ENCODE measurements around the gene FBXO39.
"Not testable (repeated sequence)": the region's sequence is repeated elsewhere in the genome, so short reads cannot be mapped to it uniquely, and the experiment has no call there.

The FBXO39 gene

DNA sequence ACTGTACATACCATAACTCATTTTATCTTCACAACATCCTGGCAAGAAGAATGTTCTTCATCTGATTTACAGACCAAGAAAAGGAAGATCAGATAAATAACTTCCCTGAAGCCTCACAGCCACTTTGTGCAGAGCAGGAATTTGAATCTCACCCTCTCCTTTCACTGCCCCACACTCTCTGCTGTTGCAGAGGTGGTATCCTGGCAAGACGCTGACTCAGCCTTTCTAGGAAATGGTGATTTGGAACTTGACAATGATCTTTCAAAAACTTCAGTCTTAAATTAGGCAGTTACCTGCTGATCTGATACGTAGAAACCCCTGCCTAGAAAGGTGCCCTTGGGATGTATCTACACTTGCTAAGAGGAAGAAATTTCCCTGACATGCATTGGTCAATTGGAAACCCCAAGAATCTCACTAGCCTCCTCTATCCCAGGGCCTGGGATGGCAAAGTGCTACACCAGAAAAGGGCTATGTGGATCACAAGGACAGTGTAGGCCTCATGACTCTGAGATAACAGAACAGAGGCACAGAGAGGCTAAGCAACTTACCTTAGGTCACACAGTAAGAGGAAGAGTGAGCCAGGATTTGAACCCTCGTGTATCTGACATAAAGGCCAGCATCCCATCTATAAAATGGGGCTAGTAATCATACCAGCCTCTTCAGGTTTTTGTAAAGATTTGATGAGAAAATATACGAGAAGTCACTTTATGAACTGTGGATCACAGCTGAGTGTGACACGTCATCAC lies 17.9 kb downstream of the FBXO39 start:
- DNase-seq: no peak

GRCh38 chr17:6796017-6796886 lies 20.2 kb downstream of the FBXO39 start:
- DNase-seq: no peak

DNA sequence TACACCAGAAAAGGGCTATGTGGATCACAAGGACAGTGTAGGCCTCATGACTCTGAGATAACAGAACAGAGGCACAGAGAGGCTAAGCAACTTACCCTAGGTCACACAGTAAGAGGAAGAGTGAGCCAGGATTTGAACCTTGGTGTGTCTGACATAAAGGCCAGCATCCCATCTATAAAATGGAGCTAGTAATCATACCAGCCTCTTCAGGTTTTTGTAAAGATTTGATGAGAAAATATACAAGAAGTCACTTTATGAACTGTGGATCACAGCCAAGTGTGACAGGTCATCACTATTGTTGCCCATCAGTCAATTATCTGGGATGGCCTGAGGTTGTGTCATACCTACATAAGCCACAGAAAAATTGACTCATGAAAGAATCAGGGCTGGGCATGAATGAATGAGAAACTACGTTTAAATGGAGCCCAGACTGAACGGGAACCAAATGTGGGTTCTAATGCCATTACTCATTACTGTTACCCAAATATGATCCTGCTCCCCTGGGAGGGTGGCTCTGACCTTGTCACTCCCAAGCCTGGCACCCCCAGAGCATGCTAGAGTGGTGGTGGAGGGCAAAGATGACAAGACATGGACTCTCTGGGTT lies 21.0 kb downstream of the FBXO39 start:
- peak; percentile 23 for DNase-seq

GRCh38 chr17:6797718-6798351 lies 21.8 kb downstream of the FBXO39 start:
- DNase-seq: no peak

DNA sequence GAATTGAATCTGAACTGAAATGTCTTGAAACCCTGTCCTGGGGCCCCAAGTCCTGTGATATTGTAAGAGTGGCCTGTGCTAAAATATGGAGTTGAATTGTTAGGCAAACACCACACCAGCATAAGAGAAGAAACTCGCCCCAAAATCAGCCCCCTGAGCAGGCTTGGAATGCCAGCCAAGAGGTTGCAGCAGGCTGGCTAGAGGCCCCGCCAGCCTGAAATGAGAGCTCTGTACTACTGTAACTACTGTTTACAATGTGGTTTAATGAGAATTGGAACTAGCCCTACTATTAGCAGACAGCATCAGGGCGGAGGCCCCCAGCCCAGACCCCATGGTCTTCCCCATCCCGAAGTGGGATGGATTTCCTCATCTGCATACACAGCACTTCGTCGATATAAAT lies 23.7 kb downstream of the FBXO39 start:
- no peak for DNase-seq

- no peak for DNase-seq
These were observed 24.5 kb downstream of the FBXO39 start for GRCh38 chr17:6800422-6801027.

DNA sequence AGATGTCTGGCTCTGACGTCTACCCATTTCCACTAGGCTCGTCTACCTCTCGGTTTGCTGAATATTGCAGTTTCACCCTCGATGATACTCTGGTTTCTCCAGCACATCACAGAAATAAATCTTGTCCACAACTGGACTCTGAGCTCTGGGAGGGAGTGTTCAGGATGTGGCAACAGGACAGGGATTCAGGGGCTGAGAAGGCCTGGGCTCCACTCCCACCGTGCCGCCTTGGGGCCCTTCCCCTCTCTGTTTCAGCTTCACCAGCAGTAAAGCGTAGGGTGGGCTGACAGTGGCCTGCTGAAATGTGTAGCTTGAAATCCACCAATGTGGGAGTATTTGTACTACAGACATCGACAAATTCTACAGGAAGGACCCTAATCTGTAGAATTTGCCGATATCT lies 35.5 kb downstream of the FBXO39 start:
- DNase-seq: no peak

DNA sequence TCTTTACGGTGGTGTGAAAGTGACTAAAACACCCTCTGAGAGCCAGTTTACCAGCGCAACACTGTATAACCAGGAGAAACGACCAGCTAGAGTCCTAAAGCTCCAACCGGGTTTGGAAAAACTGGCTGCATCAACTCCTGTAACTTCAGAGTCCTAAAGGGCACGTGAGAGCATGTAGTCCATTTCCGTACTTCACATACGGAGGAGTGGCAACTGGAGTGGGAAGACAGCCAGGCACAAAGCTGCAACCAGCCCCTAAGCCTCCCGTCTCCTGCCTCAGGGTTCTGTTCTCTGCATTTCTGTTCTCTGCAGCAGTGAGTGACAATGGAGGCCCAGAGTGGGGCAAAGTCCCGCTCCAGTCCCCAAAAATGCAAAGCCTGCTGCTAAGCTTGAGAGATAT lies 36.3 kb downstream of the FBXO39 start:
- no peak for DNase-seq

GRCh38 chr17:6815775-6816174 lies 39.8 kb downstream of the FBXO39 start:
- DNase-seq: no peak

DNA sequence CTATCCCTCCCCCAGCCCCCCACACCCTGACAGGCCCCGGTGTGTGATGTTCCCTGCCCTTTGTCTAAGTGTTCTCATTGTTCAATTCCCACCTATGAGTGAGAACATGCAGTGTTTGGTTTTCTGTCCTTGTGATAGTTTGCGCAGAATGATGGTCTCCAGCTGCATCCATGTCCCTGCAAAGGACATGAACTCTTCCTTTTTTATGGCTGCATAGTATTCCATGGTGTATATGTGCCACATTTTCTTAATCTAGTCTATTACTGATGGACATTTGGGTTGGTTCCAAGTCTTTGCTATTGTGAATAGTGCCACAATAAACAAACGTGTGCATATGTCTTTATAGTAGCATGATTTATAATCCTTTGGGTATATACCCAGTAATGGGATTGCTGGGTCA lies 40.4 kb downstream of the FBXO39 start:
- DNase-seq: not testable (repeated sequence)

DNA sequence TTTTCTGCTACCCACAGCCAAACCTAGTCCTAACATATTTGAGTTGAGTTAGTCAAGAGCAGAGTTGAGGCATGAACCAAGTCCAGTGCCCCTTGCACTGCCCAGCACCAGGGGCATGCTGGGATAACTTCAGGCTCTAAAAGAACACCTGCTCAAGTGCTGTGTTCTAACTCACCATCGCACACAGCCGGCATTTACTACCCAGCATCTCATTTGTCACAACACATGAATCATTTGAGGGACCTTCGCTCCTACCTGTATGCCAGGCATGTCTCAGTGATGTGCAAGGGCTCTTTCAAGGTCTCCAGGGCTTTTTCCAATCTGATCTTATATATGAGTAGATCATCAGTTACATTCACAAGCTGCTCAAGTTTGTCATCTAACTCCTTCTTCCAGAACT lies 42.9 kb downstream of the FBXO39 start:
- DNase-seq: no peak

- DNase-seq: peak; percentile 88
These were observed 47.0 kb downstream of the FBXO39 start for GRCh38 chr17:6823011-6823442.

DNA sequence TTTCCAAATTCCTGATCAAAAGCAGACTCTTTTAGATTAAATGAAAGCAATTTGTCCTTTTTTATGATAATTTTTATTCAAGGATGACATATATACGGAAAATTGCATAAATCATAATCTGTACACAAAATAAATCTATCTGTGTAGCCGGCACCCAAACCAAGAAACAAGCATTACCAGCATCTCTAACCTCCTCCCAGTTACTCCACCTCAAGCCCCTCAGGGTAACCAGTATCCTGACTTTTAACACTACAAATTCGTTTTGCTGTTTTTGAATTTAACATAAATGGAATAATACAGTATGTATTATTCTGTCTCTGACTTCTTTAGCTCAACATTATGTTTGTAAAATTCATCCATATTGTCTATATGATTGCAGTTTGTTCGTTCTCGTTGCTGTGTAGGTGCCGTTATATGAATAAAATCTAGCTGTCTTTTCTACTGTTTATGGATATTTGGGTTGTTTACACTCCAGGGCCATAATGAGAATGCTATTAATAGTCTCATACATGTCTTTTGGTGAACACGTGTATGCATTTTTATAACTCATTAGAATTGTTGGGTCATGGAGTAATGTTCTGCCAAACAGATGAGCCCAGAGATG lies 54.5 kb downstream of the FBXO39 start:
- DNase-seq: no peak

GRCh38 chr17:6831661-6832263 lies 55.7 kb downstream of the FBXO39 start, which contains the start of gene TEKT1:
Gene TEKT1, minus strand, starts transcription at chr17:6831729. Its CDS starts 1,353 bp downstream, at chr17:6830376.
- peak; percentile 5 for DNase-seq
